Suppressor macrophage treated with lipopolysaccharide for 1 hour (primary cell): ENCODE measurements around the gene WDR1.

Experiments
- DNase-seq, 3 donors: peaks; one replicate each; pipeline ENCODE4 v3.0.0-alpha.2; 2020 to 2022

WDR1 gene

GRCh38 chr4:10083861-10084641, 32.5 kb downstream of the WDR1 start:
- no peak for DNase-seq

DNA sequence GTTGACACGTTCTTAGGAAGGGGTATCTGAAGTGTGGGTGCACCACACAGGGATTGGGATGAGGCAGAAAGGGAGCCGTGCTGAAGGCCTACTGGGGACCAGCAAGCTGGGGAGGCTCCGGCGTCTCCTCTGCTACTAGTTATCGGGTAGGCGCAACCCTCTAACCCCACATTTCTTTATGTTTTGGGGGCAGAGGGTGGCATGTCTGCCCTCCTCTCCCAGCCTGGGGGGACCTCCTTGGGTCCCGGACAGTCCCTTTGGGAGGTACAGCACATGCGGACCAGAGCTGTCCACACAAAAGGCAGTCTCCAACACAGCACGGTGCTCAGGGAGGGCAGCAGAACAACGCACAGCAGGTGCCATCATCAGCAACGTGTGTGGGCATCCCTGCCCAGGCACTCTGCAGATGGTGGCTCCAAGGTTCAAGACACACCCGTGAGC, 33.2 kb downstream of the WDR1 start:
- DNase-seq: no peak

- DNase-seq: no peak
Observed at GRCh38 chr4:10082459-10083272, 33.9 kb downstream of the WDR1 start.

DNA sequence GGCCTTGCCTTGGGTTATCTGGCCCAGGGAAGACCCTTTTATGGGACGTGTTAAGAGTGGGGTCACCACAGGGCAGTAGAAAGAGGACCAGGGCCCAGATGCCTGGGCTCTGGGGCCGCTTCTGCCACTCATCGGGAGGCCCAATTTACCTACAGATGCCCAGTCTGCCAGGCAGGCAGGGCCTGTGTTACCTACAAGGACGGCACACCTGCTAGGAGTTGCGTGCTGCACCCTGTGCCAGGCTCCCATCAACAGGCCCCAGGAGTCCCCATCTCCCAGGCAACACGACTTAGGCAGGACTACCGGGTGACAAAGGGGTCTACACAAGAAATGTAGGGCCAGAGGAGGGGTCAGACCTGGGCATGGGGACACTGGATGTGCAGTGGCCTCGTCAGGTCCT, 34.6 kb downstream of the WDR1 start:
- DNase-seq: no peak

DNA sequence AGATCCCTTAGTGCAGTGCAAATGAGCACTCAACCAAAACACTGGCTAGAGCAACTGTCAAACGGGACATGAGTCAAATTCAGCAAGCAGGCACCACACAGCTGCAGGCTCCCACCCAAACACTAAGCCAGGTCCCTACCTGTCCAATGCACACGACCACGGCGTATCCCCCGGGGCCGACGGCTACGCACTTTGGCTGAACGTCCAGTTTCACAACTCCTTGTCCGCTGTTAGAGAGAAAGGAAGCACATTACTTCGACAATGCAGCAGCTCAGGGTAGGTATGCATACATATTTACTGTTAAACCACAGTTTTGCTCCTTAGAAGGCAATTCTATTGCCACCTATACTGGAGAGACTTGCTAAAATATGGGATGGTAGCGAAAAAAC, 35.4 kb downstream of the WDR1 start:
- DNase-seq: no peak

DNA sequence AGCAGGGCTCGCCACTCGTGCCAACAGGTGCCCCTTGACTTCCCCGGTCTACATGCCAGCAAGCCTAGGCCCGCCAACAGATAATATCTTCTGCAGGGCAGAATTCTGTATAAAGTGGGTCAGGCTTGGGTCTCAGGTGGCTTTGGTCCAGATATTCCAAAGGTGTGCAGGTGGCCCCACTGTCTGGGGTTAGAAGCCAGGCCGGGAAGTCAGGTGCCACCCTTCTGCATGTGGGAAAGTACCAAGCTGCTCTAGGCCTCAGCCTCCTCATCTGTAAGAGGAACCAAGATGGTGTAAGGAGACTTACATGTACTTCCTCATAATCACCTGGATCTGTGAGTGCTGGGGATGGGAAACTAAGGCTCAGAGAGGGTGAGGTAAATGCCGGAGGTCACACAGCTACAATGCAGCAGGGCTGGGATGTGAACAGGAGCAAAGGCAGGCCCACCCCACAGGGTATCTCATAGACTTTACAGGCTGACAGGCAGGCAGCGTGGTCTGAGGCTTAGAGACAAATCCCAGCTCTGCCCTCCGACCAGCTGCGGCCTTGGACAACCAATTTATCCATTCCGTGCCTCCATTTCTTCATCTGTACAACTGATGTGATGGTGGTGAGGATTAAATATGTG, 35.9 kb downstream of the WDR1 start:
- no peak for DNase-seq

DNA sequence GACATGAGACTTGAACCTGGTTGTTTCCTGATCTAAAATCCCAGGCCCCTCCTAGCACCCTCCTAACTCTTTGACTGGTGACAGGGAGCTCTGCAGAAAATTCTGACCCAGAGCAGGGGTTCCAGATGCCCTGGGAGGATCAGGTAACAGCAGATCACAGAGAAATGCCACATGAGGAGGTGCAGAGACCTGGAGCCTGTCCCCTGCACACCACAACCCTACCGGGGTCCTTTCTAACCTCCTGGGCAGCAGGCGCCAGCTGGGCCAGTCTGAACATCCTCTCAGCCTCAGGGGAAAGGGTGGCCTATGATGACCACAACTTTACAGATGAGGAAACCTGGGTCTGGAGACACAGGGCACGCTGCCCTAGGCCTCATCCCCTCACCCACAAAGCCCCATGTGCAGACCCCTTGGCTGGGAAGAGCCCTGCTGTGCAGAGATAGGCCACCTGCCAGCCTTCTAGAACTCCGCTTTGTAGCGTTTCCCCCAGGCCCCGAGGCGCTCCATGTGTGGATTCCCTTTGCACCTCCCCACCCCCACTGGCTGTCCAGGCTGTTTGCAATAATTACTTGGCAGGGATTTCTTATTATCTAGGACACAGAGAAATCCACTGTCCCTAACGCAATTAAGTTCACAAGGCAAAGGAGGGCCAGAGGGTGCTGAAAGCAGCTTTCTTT, 36.5 kb downstream of the WDR1 start:
- no peak for DNase-seq

- no peak for DNase-seq
Observed at GRCh38 chr4:10079256-10079655, 37.3 kb downstream of the WDR1 start.

DNA sequence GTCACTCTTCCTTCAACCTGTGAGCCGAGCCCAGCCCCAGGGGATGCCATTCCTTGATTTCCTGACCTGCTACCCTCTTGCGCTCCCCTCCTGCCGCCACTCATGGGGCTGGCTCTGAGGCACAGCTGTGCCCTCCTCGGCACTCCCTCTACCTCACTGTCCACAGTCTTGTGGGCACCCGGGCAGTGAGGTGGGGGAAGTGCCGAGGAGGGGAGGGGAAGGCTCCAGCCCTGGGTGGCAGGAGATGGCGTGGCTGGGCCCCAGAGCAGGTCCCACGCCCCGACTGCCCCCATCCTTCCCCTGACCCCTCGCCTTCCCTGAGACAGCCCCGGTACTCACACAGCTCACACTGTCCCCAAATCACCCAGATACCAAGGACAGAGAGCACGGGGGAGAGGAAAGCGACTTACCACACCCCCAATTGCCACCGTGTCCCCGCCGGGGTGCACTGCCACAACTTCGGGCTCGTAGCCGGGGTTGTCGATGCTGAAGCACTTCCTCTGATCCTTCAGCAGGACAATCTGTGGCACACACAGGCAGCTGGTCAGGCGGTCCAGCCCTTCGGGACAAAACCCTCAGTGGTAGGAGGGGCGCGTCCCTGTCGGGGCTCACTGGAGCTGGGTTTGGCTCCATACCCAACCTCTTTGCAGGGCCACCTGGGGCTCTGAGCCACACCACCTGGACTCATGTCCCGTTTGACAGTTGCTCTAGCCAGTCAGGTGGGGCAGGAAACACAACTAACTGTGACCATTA, 37.9 kb downstream of the WDR1 start:
- no peak for DNase-seq

DNA sequence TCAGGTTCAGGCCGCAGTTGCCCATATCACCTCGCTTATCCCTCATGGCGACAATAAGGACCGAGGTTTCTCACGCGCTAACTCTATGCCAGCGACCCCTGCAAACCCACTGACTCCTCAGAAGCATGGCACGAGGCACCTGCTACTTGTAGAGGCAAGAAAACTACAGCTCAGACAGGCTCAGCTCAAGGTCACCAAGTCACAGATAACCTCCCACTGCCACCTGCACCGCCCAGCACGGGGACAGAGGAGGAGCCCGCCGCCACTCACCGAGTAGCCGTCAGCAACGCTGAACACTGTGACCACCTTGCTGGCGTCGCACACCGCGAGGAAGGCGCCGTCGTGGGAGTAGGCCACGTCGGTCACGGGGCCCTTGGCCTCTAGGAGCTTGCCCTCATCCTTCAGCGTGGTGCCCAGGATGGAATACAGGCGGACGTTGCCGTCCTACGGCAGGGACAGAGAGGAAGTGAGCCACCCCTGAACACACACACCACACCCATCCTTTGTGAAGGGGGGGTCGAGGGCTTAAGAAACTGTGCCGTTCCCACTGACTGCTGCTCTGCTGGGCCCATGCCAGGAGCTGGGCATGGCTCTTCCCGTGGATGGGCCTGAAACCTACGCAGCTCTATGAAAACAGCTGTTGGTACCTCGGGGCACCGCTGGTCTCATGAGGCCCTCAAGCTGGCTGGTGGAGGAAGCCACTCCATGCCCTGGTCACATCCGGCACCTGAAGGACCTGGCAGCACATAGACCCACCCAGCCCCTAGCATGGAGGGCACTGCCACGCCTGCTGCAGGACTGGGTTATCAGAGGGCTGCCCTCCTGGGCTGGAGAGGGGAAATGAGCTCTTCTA, 38.9 kb downstream of the WDR1 start:
- no peak for DNase-seq

DNA sequence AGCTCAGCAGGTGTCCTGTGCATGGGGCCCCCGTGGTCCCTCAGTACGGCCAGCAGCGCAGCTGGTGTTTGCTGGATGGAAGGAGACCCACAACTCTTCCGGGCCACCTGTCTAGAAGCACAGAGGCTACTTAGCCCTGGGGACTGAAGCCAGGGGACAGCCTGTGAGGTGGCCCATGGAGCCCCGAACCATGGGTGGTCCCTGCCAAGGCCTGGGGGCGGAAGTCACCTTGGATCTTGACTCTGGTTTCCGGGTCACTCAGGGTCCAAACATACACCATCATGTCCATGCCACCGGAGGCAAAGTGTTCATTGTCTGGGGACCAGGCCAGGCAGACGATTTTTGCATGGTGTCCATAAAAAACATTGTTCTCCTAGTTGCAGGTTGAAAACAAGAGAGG, 39.5 kb downstream of the WDR1 start:
- DNase-seq: no peak

- no peak for DNase-seq
Observed at GRCh38 chr4:10075953-10076391, 40.6 kb downstream of the WDR1 start.

DNA sequence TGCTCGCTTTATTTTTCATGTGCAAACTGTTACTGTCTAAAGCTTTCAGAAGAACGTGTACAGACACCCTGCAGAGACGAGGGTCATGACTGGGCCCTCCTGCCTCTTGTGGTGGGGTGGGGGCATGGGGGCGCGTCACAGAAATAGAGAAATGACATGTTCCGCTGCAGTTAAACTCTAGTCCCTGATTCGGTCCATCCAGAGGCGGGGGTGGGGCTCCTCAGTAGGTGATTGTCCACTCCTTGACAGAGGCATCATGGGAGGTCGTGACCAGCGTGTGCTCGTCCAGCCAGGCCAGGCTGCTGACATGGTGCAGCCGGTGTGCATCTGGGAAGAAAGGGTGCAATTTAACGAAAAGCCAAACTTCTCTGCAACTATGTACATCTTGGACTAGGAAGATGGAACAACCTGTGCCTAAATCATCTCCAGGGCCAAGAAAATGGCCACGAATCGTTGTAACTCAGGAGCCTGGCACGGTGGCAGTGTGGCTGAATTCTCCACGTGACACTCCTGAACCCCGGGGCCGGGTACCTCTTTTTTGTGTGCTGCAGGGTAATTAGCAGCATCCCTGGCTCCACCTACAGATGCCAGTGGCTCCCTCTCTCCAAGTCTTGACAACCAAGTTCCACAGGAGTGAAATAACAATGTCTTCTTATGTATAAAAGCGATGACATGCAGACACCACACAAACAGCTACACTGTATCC, 41.3 kb downstream of the WDR1 start:
- no peak for DNase-seq

GRCh38 chr4:10074767-10075105, 41.9 kb downstream of the WDR1 start:
- peak; percentile 37 to 46 (median 41) for DNase-seq

DNA sequence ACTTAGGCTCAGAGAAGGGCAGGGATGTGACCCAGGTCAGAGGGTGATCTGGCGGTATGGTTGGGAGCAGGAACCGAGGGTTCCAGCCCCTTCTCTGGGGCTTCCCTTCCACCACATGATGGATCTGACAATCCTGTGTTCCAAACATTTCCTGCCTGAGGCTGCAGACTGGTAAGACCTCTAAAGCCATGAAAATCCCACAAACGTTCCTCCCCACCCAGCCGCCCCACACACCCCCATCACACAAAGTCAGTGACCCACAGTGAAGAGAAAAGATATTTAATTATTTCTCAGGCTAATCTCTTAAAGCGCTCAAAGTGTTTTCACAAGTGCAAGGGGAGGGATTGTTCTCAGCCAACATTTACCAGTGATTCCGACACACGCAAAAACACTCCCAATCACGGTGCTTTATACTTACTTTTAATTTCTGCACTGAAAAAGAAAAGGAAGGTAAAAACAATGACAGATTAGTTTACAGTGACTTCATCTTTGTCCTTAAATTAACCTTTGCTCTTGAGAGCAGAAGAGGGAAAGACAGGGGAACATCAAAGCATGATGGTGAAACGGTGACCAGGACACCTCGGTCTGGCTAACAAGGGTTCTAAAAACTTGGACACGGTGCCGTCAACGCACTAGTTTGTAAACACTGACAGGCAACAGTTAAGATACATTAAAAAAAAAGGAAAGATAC, 42.4 kb downstream of the WDR1 start:
- no peak for DNase-seq

DNA sequence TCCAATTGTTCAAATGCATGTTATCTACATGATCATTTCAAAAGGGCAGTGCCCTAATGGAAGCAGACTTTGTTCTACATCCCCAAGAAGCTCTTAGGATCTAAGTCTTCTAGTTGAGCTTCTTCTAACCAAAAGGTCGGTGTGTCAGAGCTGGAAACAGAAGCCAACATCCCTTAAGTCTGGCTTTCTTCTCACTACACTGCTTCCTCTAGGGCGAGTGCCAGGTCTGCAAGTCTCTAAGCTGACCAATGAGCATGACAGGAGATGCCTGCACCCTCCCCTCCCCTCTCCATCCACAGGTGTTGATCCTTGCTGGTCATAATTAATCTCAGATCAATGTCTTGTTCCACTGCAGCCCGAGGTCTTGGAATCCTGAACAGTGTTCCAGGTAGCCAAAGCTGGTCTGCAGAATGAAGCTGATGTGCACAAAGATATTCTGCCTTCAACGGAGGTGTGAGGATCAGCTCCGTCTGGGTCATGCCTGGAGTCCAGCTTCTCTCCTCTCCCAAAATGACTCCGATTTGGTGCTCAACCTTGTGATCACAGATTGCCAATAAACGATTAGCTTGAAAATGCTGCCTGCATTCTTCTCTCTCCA, 44.1 kb downstream of the WDR1 start:
- no peak for DNase-seq

- no peak for DNase-seq
Observed at GRCh38 chr4:10069075-10069642, 47.4 kb downstream of the WDR1 start.

- no peak for DNase-seq
Observed at GRCh38 chr4:10066670-10067651, 49.6 kb downstream of the WDR1 start.
